Sciatic nerve (tissue), 2 donors: ENCODE data around the gene SPG7. TPM values are rescaled to one million over a fixed set of nuclear protein-coding genes. Genes with fewer than 3 reads are reported as not detected.
"Not testable (repeated sequence)": the region's sequence is repeated elsewhere in the genome, so short reads cannot be mapped to it uniquely, and the experiment has no call there.

ENCODE experiments used
- ATAC-seq: fragments of 200-7000 bp; cut with Tn5 transposase; one replicate; pipeline ENCODE4 v1.9.1; 2020; ENCODE audit warnings: mild to moderate bottlenecking, moderate library complexity
- DNase-seq: peaks from one replicate; pipeline ENCODE4 v3.0.0-alpha.2; 2020; ENCODE audit warnings: low spot score
- intact Hi-C: fragments of 100-400 bp; cut with DNase I; formaldehyde crosslinking; loops from one replicate; pipeline ENCODE4 v1.14.2; 2022
- total RNA-seq: library from RNA; stranded (reverse); fragmentation: NEBNext Ultra II Directional; extraction: Animal tissue kit (Norgen Biotek cat#: 25700); gene quantifications from one replicate; pipeline ENCODE4 v1.2.1, GENCODE V29; 2021
- donor health status: DM: no; HTN: no; CAD: no.
- donor health status: DM: no; HTN: no; CAD: no.

Gene SPG7
- total RNA-seq = 104 TPM

DNA sequence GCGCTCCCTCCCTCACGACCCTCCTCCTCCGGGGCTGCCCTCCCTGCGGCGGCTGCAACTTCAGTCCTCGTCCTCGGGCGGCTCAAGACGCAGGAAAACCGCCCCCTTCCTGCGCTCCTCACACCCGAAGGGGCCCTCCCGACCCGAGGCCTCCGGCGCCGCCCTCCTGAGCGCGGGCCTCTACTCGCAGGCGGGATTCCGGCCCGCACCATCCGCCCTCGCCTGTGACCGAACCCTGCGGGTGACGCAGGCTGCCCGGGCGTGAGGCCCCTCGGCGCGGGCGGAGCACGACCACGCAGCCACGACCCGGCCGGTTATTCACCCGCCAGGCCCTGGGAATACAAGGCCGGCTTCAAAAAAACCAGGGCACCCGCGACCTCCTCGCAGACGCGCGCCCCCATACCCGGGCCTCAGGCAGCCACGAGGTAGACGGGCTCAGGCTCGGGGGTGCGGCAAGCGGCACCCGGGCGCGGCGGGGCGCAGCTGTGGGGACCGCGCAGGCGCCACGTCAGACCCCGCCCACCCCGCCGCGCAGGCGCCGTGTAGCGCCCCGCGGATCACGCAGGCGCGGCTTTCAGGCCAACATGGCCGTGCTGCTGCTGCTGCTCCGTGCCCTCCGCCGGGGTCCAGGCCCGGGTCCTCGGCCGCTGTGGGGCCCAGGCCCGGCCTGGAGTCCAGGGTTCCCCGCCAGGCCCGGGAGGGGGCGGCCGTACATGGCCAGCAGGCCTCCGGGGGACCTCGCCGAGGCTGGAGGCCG is at the start of gene SPG7:
SPG7 (plus strand) TSS at position 570 of the 757 bp plus-strand sequence; CDS start at position 585, 15 bp downstream.
- DNase-seq (peak; percentile 92), ATAC-seq (peak; percentile 91)
- intact Hi-C loops = no loop called here

DNA sequence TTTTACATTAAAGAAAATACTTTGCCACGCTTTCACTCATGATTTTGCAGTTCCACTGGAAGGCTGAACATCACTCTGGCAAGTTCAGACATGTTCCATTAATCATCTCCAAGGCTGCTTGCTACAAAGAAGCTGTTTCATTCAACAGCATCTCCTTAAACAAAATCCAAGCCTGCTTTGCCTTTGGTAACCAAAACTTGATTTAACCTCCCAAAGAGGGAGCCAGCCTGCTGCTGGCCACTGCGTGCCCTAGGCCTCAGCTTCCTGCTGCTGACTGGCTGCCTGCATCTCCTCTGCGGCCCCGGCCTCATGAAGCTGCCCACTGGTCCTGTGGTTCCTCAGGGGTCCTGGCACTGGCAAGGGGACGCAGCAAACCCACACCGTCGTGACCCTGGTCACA is 49.7 kb upstream of the SPG7 start:
- DNase-seq (no peak), ATAC-seq (no peak)
- intact Hi-C loops = no loop called here

DNA sequence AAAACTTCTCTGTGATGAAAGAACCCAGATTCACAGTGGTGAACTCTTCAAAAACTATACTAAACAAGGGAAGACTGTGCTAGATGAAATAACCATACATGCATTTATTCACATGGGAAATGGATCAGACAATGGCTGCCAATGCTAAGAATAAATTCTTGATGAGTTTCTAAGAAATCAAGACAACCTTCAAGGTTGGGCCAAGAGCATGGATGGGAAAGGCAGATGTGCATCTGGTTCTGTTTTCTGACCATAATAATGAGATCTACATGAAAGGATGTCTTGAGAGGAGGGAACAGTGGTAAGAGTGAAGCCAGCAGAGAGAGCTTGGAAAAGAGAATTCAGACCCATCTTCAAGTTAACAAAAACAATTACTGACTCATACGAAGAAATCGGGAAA is 49.2 kb upstream of the SPG7 start:
- intact Hi-C loops = no loop called here
- no peak for DNase-seq
- ATAC-seq = no peak

DNA sequence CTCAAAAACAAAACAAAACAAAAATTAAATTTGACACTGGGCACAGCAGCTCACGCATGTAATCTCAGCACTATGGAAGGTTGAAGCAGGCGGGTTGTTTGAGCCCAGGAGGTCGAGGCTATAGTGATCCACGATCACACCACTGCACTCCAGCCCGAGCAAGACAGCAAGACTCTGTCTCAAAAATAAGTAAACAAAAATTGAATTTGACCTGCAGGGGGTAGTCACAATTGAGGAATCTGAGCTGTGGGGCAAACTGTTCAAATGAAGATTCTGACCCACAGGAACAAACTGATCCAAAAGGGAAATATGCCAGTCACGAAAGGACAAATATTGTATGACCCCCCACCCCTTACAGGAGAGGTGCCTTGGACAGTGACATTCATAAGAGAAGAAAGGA is 47.6 kb upstream of the SPG7 start:
- DNase-seq (no peak), ATAC-seq (no peak)
- intact Hi-C loops = no loop called here

DNA sequence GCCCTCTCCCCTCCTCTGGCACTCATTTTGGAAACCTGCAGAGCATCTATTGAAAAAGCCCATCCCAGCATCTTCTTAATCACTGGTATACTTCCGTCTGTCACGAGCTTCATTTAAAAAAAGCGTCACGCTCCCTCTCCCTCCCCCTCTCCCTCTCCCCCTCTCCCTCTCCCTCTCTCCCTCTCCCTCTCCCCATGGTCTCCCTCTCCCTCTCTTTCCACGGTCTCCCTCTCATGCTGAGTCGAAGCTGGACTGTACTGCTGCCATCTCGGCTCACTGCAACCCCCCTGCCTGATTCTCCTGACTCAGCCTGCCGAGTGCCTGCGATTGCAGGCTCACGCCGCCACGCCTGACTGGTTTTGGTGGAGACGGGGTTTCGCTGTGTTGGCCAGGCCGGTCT is 46.3 kb upstream of the SPG7 start:
- DNase-seq, intact Hi-C loops, ATAC-seq: not testable (repeated sequence)

DNA sequence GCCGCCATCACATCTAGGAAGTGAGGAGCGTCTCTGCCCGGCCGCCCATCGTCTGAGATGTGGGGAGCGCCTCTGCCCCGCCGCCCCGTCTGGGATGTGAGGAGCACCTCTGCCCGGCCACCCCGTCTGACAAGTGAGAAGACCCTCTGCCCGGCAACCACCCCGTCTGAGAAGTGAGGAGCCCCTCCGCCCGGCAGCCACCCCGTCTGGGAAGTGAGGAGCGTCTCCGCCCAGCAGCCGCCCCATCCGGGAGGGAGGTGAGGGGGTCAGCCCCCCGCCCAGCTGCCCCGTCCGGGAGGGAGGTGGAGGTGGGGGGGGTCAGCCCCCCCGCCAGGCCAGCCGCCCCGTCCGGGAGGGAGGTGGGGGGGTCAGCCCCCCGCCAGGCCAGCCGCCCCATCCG is 45.6 kb upstream of the SPG7 start:
- ATAC-seq, intact Hi-C loops, DNase-seq: not testable (repeated sequence)

DNA sequence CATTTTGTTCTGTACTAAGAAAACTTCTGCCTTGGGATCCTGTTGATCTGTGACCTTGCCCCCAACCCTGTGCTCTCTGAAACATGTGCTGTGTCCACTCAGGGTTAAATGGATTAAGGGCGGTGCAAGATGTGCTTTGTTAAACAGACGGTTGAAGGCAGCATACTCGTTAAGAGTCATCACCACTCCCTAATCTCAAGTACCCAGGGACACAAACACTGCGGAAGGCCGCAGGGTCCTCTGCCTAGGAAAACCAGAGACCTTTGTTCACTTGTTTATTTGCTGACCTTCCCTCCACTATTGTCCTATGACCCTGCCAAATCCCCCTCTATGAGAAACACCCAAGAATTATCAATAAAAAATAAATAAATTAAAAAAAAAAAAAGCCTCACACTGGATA is 44.9 kb upstream of the SPG7 start:
- DNase-seq, intact Hi-C loops, ATAC-seq: not testable (repeated sequence)

DNA sequence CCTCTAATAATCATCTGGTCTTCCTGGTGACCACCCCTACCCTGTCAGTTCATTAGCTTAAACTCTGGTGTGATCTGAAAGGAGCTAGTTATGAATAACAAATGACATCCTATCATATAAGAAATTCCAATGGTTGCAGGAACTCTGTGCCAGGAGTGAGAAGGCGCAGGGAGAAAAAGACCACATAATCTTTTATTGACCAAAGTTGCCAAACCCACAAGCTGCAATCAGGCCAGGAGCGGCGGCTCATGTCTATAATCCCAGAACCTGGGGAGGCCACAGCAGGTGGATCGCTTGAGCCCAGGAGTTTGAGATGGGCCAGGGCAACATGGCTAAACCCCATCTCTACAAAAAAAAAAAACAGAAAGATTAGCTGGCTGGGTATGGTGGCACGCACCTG is 41.3 kb upstream of the SPG7 start:
- no peak for ATAC-seq
- intact Hi-C loops = no loop called here
- no peak for DNase-seq

DNA sequence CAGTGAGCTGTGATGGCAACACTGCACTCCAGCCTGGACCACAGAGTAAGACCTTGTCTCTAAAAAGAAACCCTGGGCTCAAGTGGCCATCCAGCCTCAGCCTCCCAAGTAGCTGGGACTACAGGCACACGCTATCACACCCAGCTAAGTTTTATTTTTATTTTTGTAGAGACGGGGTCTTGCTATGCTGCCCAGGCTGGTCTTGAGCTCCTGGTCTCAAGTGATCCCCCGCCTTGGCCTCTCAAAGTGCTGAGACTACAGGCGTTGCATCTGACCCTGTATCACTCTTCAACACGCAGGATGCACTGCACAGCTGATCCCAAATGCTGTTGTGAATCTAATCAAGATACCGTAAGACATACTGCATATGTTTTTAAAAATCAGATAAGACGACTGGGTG is 40.8 kb upstream of the SPG7 start:
- ATAC-seq (no peak), DNase-seq (no peak)
- intact Hi-C loops = no loop called here

DNA sequence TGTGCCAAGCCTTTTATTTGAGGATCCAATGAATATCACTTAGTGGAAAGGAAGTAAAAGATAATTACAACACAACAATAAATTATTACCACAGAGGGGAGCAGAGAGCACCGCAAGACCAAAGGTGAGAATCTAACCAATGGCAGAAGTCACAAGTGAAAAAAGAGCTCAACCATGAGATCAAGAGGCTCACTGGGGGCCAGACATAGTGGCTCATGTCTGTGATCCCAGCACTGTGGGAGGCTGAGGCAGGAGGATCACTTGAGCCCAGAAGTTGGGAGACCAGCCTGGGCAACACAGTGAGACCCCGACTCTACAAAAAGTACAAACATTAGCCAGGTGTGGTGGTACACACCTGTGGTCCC is 35.5 kb upstream of the SPG7 start:
- ATAC-seq (no peak), DNase-seq (no peak)
- intact Hi-C loops = no loop called here

DNA sequence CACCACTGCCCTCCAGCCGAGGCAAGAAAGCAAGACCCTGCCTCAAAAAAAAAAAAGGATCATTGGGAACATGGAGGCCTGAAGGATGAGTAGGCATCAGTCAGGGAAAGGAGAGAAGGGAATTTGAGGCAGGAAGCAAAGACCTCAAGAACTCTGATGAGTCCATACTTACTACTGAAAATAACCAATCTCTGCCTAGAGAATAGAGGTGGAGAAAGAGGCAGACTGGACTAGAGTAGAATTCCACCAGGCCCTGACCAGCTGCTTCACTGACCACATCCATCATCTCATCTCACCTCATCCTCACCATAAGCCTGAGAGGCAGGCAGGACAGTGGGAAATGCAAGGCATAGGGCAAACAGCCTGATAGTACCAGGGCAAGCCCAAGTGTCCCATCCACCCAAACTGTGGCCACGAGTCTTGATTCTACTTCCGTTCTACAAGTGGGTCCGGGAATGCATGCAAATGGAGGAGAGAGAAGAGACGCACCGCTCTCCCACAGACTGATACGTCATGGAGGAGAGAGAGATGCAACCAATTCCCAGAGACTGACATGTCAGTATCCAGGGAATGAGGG is 35.0 kb upstream of the SPG7 start:
- intact Hi-C loops = no loop called here
- DNase-seq (no peak), ATAC-seq (no peak)

DNA sequence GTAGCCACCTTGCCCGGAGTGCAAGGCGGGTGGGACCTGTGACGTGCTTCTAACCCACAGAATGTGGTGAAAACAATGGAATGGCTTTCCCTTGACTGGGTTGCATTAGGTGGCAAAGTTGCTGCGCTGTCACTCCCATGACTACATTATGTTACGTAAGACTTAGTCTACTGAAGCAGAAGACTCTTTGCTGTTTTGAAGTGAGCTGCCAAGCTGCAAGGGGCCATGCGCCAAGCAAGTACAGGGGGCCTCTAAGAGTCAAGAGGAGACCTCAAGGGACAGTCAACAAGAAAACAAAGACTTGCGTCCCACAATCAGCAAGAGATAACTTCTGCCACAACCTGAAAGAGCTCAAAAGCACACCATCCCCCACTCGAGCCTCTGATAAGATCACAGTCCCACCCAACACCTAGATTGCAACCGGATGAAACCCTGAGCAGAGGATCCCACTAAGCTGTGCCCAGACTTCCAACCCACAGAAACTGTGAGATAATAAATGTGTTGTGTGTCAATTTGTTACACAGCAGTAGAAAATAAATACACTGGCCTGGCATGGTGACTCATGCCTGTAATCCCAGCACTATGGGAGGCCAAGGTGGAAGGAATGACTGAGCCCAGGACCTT is 34.3 kb upstream of the SPG7 start:
- DNase-seq (no peak), ATAC-seq (no peak)
- intact Hi-C loops = no loop called here

DNA sequence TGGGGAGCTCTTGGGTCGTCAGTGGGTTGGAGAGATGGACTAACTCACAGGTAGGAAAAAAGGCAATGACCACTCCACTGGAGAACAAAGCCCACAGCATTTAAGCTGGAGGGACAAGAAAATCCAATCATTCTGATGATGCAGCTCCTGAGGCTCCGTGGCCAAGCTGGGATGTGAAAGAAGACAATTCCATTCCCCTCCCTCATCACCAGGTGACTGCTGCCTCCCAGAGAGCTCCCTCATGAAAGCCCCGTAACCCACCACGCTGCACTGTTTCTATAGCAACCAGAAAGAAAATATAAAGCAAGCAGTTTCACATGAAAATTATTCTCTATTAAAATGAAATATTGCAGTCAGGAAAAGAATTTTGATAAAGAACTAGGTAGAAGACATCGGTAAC is 33.1 kb upstream of the SPG7 start:
- intact Hi-C loops = no loop called here
- ATAC-seq (no peak), DNase-seq (no peak)

DNA sequence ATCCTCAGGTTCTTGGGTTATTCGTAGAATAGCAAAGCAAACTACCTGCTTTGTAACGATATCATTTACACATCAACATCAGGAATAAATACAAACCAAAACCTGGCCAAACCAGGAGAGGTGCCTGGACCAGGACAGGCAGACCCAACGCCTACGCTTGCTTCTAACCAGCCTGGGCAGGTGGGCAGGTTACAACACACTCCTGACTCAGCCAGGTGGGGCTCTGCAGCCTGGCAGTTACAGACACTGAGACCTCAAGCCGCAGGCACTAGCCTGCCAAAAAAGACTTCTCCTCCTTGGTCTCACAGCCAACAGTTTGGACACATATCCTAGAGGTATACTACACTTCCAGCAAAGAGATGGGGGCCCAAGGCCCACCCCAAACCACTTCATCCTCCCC is 31.8 kb upstream of the SPG7 start:
- DNase-seq = no peak
- ATAC-seq = no peak
- intact Hi-C loops = no loop called here

DNA sequence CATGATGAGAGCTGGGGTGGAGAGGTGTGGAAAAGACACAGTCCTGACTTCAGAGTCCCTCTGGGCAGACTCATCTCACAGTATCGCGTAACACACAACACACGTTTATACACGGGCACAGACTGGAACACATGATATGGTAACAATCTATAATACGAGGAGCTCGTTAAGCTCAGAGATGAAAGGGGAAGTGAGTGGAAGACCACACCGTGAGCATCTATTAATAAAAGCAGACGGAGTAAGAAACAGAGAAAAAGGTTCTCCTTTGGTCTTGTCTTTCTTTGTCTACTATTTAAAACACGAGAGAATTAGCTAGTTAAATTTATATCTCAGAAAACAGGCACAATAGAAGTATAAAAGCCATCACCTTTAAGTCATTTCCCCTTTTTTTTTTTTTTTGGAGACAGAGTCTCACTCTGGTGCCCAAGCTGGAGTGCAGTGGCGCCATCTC is 31.4 kb upstream of the SPG7 start:
- intact Hi-C loops = no loop called here
- ATAC-seq (no peak), DNase-seq (no peak)

DNA sequence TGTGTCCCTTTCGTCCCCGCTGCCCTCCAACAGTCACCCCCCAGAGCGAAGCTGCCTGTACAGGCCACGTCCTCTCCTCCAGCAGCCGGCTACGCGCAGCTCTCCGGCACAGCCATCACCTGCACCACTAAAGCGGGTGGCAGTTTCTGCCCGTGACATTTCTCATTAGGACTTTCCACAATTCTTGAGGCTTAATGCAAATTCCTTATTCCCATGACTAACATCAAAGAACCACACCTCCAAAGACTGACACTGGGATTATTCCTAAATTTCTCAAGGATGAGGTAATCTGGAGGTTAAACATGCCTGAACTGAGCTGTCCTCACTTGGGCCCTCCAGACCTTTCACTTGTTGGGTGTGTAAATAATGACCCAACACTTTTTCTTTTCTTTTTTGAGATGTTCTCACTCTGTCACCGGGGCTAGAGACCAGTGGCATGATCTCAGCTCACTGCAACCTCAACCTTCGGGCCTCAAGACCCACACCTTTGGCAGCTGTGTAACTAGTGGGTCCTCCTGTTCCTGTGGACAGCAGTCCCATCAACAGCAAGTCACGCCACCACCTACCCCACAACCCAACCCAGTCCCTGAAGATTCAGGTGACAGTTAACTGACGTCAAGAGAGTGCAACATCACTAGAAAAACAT is 29.5 kb upstream of the SPG7 start:
- intact Hi-C loops = no loop called here
- DNase-seq (no peak), ATAC-seq (peak; percentile 37)

DNA sequence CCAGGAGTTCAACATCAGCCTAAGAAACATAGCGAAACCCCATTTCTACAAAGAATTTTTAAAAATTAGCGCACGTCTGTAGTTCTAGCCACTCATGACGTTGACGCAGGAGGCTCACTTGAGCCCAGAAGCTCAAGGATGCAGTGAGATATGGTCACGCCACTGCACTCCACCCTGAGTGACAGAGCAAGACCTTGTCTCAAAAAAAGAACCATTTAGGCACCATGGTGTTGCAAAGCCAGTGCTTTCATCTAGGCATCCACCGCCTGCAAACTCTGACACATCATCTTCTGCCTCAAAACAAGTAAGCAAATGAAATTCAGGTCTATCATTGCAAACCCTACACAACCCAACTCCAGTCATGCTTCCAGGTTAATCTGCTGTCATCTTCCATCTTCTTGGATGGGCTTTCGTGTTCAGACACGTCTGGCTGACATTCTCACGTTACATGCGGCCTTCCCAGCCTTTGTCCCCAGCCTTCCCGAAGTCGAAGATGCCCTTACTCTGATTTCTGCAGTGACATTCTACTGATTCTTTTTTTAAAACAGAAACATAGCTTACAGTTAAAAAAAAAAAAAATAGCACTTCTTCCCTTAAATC is 26.7 kb upstream of the SPG7 start:
- intact Hi-C loops = no loop called here
- ATAC-seq = no peak
- DNase-seq = no peak

DNA sequence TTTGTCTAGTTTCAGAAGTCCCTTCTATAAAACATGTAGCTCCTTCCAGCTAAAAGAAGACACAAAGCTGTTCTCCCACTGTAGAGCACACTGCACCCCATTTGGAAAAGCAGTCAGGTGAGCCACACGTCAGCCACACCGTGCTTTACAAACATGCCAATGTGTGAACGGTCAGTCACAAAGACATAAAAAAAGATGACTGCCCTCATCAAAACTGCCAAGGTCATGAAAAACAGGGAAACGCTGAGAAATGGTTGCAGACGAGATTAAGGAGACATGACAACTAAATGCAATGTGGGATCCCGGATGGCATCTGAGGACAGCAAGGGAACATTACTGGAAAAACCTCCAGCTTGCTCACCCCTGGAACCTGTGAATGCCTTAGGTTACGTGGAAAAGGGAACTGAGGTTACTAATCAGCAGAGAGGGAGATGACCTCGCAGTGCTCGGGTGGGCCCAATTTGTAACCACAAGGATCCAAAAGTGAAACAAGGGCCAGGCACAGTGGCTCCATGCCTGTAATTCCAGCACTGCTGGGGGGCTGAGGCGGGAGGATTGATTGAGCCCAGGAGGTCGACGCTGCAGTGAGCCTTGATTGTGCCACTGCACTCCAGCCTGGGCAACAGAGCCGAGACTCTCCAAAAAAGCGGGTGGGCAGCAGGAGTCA is 25.9 kb upstream of the SPG7 start:
- no peak for ATAC-seq

DNA sequence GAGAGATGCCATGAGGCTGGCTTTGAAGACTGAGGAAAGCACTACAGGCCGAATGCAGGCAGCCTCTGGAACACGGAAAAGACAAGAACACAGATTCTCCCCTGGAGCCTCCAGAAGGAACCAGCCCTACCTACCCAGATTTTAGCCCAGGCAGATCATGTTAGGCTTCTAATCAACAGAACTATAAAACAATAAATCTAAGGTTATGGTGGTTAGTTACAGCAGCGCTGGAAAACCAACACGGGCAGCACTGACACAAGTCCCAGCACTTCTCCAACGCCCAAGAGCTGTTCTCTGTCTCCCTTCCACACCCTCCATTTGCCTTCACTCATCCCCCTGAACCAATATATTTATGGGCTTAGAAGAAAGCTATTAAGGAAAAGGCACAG is 25.4 kb upstream of the SPG7 start:
- DNase-seq (no peak), ATAC-seq (no peak)
- intact Hi-C loops = no loop called here

More for the DNA sequence above, 25.9 kb upstream of the SPG7 start:
- intact Hi-C loops = no loop called here
- no peak for DNase-seq
